Mesendoderm (in vitro differentiated cells): Measurements from ENCODE around the gene PCYT2.
A peak's percentile ranks its signal among the peaks of the same experiment; 100 is the strongest.

Experiments
- DNase-seq: peaks from one replicate; pipeline ENCODE4 v3.0.0; 2013
- H2AK5ac ChIP-seq: 2 replicates; pipeline ENCODE4 v1.6.1; 2013; ENCODE audit warnings: low read length, inconsistent platforms
- H2BK120ac ChIP-seq: 2 replicates; pipeline ENCODE4 v1.6.1; 2013; ENCODE audit warnings: low read depth, mild to moderate bottlenecking, low read length, moderate library complexity, mixed read lengths
- H2BK15ac ChIP-seq: replicated peaks from 2 replicates; pipeline ENCODE4 v1.6.1; 2013; ENCODE audit warnings: low read depth, mild to moderate bottlenecking, moderate library complexity
- H2BK5ac ChIP-seq: 2 replicates; pipeline ENCODE4 v1.6.1; 2013; ENCODE audit warnings: low read length, inconsistent platforms
- H3K18ac ChIP-seq: 2 replicates; pipeline ENCODE4 v1.6.1; 2013; ENCODE audit warnings: mild to moderate bottlenecking, low read length, mixed read lengths
- H3K23ac ChIP-seq: one replicate; pipeline ENCODE4 v1.6.1; 2013; ENCODE audit warnings: low read length
- H3K27ac ChIP-seq: 2 replicates; pipeline ENCODE4 v1.5.1; 2013; ENCODE audit warnings: low read depth, mild to moderate bottlenecking, inconsistent platforms, low read length, moderate library complexity
- H3K27me3 ChIP-seq: 2 replicates; pipeline ENCODE4 v1.6.1; 2013; ENCODE audit warnings: low read length, control low read depth, mild to moderate bottlenecking, inconsistent platforms; ENCODE audit not compliant: insufficient read depth, poor library complexity
- H3K36me3 ChIP-seq: 2 replicates; pipeline ENCODE4 v1.6.1; 2013; ENCODE audit warnings: low read length, inconsistent platforms; ENCODE audit not compliant: control insufficient read depth, insufficient read depth
- H3K4ac ChIP-seq: one replicate; pipeline ENCODE4 v1.6.1; 2013; ENCODE audit warnings: low read depth, mild to moderate bottlenecking, low read length, moderate library complexity
- H3K4me1 ChIP-seq: 2 replicates; pipeline ENCODE4 v1.6.1; 2013; ENCODE audit warnings: low read depth, low read length, inconsistent platforms; ENCODE audit not compliant: control insufficient read depth
- H3K4me2 ChIP-seq: 2 replicates; pipeline ENCODE4 v1.6.1; 2013; ENCODE audit warnings: low read length
- H3K4me3 ChIP-seq: 2 replicates; pipeline ENCODE4 v1.5.1; 2013; ENCODE audit warnings: mild to moderate bottlenecking, low read length
- H3K56ac ChIP-seq: one replicate; pipeline ENCODE4 v1.6.1; 2013; ENCODE audit warnings: low read length
- H3K79me1 ChIP-seq: 2 replicates; pipeline ENCODE4 v1.6.1; 2013; ENCODE audit warnings: low read length, inconsistent platforms
- H3K79me2 ChIP-seq: 2 replicates; pipeline ENCODE4 v1.6.1; 2013; ENCODE audit warnings: mild to moderate bottlenecking, low read length; ENCODE audit not compliant: control insufficient read depth, insufficient read depth
- H3K9ac ChIP-seq: 2 replicates; pipeline ENCODE4 v1.6.1; 2013; ENCODE audit warnings: low read length, inconsistent platforms
- H4K5ac ChIP-seq: one replicate; pipeline ENCODE4 v1.6.1; 2013; ENCODE audit warnings: low read length
- H4K8ac ChIP-seq: one replicate; pipeline ENCODE4 v1.6.1; 2013; ENCODE audit warnings: low read depth, mild to moderate bottlenecking, control low read depth, low read length, moderate library complexity
- WGBS: extraction: QIAGEN DNeasy Blood & Tissue Kit; methylation state at CpG from one replicate; pipeline ENCODE4 v1.1.7; 2013; ENCODE audit warnings: low lambda C conversion rate, missing lambda C conversion rate; ENCODE audit not compliant: insufficient coverage; ENCODE audit errors: extremely low coverage; 5-methylcytosine and 5-hydroxymethylcytosine counted together

The PCYT2 gene

DNA sequence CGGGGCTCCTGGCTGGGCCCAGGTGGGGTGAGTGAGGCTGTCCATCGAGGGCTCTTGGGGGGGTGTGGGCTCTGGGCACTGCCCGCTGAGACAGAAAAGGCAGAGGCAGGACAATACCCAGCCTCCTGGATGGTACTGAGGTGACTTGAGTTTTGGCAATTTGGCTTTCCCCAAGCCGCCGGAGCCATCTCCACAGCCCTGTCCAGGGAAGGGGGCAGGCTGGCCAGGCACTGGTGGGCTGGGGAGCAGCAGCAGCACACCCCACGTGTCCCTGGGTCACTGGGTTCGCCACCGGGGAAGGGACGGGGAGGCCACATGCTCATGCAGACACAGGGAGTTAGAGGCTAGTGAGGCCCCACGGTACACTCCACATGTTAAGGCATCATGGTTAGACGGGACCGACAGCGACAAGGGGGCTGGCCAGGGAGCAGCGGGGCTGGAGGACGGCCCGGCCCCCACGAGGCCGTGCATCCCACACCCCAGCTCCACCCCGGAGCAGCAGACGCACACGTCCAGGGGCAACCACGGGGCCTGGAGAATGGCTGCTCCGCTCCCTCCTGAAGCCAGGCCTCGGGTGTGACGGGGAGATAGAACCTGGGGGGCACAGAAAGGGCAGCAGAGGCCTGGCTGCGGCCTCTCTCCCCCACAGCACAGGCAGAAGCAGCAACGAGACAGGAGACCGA is 43.1 kb downstream of the PCYT2 start:
- Histone ChIP-seq H3K4me1 (no peaks in the 10 kb centered on the region), H3K4me3 (no peak overlapping the region), H3K23ac (no peak overlapping the region), H3K27me3 (no peaks in the 10 kb centered on the region), H2AK5ac (no peak overlapping the region), H3K79me1 (peaks cover 14% of the 10 kb centered on the region), H2BK120ac (no peak overlapping the region), H3K4me2 (no peak overlapping the region), H4K5ac (no peak overlapping the region), H3K36me3 (peaks cover 2% of the 10 kb centered on the region), H3K9ac (peak overlapping the region; percentile 12), H3K4ac (no peak overlapping the region), H3K27ac (peak overlapping the region; percentile 32), H2BK15ac (no peak overlapping the region), H3K18ac (no peak overlapping the region), H2BK5ac (no peak overlapping the region), H3K56ac (peak overlapping the region; percentile 66), H4K8ac (no peak overlapping the region), H3K79me2 (peaks cover 11% of the 10 kb centered on the region)
- no CpG with 5 or more reads among the region's 28 CpGs for WGBS
- DNase-seq: no peak

DNA sequence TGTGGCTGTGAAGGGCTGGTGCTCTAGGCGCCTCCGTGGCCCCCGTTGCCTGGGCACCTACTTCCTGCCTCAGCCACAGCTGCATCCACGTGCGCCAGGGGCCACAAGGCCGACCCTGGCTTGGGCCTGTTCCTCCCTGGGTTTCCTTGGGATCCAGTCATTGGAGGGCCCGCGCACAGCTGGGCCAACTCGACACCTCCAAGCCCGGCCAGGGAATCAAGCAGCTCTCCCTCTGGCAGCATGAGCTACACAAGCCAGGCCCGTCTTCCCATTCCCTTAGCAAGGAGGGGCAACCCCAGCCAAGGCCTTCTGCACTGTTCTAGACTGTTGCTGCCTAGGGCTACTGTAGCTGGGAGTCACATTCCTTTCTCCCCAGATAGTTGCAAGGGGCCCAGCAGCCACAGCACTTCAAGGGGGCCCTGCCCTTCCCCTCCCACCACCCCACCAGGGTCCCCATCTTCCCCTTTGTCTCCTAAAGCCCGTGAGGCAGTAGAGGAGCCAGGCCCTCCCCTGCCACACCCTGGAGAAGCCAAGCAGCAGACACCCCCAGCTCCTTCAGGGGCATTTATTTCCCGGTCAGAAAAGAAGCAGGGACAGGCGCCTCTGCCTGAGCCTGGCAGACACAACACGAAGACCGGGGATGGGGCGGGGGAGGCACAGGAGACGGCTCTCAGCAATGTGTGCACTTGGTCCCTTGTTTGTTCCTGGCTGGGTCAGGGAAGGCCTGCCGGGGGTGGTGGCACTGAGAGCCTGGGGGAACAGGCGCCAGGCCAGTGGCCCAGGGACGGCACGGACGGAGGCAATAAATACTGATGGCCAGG is 43.8 kb downstream of the PCYT2 start:
- WGBS: no CpG with 5 or more reads among the region's 23 CpGs
- Histone ChIP-seq H2BK5ac (no peak overlapping the region), H3K23ac (no peak overlapping the region), H2BK15ac (no peak overlapping the region), H3K36me3 (peaks cover 2% of the 10 kb centered on the region), H3K4me1 (no peaks in the 10 kb centered on the region), H3K56ac (peak overlapping the region; percentile 57), H3K79me2 (peaks cover 11% of the 10 kb centered on the region), H4K8ac (no peak overlapping the region), H3K27ac (peak overlapping the region; percentile 5), H4K5ac (no peak overlapping the region), H3K4me3 (no peak overlapping the region), H3K27me3 (no peaks in the 10 kb centered on the region), H2AK5ac (no peak overlapping the region), H3K79me1 (peaks cover 17% of the 10 kb centered on the region), H3K9ac (peak overlapping the region; percentile 12), H3K18ac (no peak overlapping the region), H3K4ac (no peak overlapping the region), H2BK120ac (no peak overlapping the region), H3K4me2 (no peak overlapping the region)
- DNase-seq: peak; percentile 79

DNA sequence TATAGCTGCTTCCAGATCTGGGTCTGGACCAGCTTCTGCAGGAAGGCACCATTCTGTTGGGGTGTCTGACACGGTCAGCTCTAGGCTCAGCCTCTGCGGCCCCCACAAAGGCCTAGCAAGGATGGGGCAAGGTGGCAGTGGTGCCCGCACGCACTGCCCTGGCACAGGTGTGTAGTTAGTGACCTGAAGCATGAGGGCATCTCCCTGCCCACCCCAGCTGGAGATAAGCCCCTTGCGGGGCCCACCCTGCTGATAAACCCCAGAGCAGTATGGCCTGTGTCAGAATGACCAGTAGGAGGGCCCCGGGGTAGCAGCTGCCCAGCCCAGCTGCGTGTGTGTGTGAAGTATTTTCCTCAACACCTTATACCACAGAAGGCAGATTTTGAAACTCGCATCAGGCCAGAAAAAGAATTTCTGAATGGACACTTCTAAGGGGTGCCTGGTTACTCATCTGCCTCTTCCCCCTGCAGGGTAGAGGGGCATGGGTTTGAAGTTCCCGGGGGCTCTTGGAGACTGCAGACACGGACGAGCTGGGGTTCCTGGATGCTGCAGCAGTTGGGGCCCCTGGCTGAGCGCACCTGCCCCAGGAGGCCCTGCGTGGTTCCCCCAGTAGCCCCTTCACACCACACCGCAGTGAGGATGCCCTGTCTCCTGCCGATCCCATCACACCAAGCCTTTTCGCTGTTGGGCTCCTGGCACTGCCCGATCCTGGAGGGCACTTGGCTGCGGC is 44.6 kb downstream of the PCYT2 start:
- Histone ChIP-seq H3K27ac (no peak overlapping the region), H2BK120ac (no peak overlapping the region), H3K4ac (no peak overlapping the region), H3K56ac (peak overlapping the region; percentile 6), H3K79me2 (peaks cover 13% of the 10 kb centered on the region), H2BK15ac (no peak overlapping the region), H3K4me3 (no peak overlapping the region), H2BK5ac (no peak overlapping the region), H4K5ac (no peak overlapping the region), H3K9ac (no peak overlapping the region), H2AK5ac (no peak overlapping the region), H3K79me1 (peaks cover 17% of the 10 kb centered on the region), H4K8ac (no peak overlapping the region), H3K27me3 (no peaks in the 10 kb centered on the region), H3K4me1 (no peaks in the 10 kb centered on the region), H3K18ac (no peak overlapping the region), H3K23ac (no peak overlapping the region), H3K36me3 (peaks cover 2% of the 10 kb centered on the region), H3K4me2 (no peak overlapping the region)
- WGBS: no CpG with 5 or more reads among the region's 18 CpGs
- no peak for DNase-seq

DNA sequence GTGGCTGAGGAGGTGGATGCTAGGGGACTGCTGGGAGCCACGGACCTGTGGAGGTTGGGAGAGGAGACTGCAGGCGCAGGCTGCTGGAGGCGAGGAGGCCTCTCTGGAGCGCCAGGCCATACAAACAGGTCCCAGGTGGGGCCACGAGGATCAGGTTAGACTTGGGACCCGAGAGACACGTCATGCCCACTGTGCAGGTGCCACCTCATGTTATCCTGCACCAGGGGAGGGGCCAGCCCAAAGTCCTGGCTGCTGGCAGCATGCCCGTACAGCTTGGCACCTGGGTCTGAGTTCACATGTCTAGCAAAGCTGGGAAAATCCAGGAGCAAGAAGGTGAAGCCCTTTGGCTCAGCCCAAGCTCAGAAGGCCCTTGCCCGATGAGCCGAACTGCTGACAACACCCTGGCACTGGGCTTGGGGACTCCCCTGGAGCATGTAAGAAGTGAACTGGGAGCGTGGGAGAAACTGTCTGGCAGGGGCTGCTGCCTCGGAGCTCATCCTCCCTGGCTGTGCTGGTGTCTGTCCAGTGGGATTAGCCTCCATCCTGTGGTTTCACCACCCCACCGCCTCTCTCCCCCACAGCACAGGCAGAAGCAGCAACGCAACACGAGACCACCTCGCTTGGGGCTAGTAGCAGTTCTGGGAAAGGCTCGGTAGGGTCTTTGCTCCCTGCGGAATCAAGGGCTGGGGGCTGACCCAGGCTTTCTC is 45.3 kb downstream of the PCYT2 start:
- H2BK5ac ChIP-seq: no peak overlapping the region
- no peak overlapping the region for H3K9ac ChIP-seq
- WGBS: no CpG with 5 or more reads among the region's 18 CpGs
- no peaks in the 10 kb centered on the region for H3K27me3 ChIP-seq
- peaks cover 15% of the 10 kb centered on the region for H3K79me2 ChIP-seq
- H3K79me1 ChIP-seq: peaks cover 19% of the 10 kb centered on the region
- no peak overlapping the region for H3K27ac ChIP-seq
- H4K5ac ChIP-seq: no peak overlapping the region
- H3K4me2 ChIP-seq: no peak overlapping the region
- H3K36me3 ChIP-seq: peaks cover 2% of the 10 kb centered on the region
- no peak overlapping the region for H4K8ac ChIP-seq
- no peak overlapping the region for H2BK120ac ChIP-seq
- no peak overlapping the region for H2BK15ac ChIP-seq
- no peak overlapping the region for H3K23ac ChIP-seq
- H3K56ac ChIP-seq: no peak overlapping the region
- DNase-seq: no peak
- no peak overlapping the region for H3K4me3 ChIP-seq
- H3K4me1 ChIP-seq: no peaks in the 10 kb centered on the region
- H2AK5ac ChIP-seq: no peak overlapping the region
- H3K4ac ChIP-seq: no peak overlapping the region
- no peak overlapping the region for H3K18ac ChIP-seq

DNA sequence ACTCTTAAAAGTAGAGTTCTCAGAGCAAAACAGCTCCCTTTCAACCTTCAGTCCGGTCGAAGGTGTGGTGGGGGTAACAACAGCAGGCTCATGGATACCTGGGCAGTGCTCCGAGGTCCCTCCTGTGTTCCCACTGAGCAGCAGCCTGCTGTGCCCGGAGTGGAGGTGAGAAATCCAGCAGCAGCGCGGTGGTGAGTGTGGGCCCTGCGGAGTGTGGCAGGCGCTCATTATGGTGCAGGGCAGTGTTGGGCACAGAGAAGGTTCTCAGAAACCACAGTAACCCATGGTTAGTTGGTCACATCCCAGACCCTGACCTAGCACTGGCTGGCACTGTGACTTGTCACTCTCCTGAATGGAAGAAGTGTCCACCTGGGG is 45.9 kb downstream of the PCYT2 start:
- Histone ChIP-seq H3K4me2 (no peak overlapping the region), H4K8ac (no peak overlapping the region), H3K4me1 (no peaks in the 10 kb centered on the region), H3K18ac (no peak overlapping the region), H3K56ac (no peak overlapping the region), H3K9ac (no peak overlapping the region), H3K79me2 (peaks cover 13% of the 10 kb centered on the region), H3K4me3 (no peak overlapping the region), H2BK120ac (no peak overlapping the region), H3K27ac (no peak overlapping the region), H3K4ac (no peak overlapping the region), H3K23ac (no peak overlapping the region), H2BK15ac (no peak overlapping the region), H2BK5ac (no peak overlapping the region), H3K27me3 (no peaks in the 10 kb centered on the region), H3K79me1 (peaks cover 17% of the 10 kb centered on the region), H2AK5ac (no peak overlapping the region), H3K36me3 (peaks cover 2% of the 10 kb centered on the region), H4K5ac (no peak overlapping the region)
- no peak for DNase-seq
- WGBS: no CpG with 5 or more reads among the region's 8 CpGs
